Activated CD8-positive, alpha-beta memory T cell treated with anti-CD3 and anti-CD28 coated beads, Interleukin-2, amount 50 U/mL, for 48 hours (primary cell): ENCODE measurements around the gene KIAA0232.
"Not testable (repeated sequence)": the region's sequence is repeated elsewhere in the genome, so short reads cannot be mapped to it uniquely, and the experiment has no call there.

Source experiments
- DNase-seq: peaks from one replicate; pipeline ENCODE4 v3.0.0-alpha.2; 2020

Gene KIAA0232

GRCh38 chr4:6811165-6811564, 28.6 kb downstream of the KIAA0232 start:
- DNase-seq = no peak

DNA sequence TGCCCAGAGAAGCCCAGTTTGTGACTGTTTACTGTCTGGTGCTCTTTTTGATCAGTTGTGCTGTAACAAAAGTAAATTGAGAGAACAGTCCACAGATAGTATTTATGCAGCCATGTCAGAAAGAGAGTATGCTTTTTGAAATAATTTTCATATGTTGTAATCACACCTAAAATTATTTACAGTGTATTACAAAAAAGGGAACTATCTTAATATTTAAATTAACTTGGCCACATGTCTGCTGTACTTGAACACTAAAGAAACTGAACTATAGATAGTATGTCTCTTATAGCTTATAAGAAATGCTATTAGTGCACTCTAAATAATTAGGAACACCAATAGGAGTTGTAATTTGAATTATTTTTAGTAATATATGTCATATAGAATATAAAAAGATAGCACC, 30.2 kb downstream of the KIAA0232 start:
- DNase-seq = no peak

DNA sequence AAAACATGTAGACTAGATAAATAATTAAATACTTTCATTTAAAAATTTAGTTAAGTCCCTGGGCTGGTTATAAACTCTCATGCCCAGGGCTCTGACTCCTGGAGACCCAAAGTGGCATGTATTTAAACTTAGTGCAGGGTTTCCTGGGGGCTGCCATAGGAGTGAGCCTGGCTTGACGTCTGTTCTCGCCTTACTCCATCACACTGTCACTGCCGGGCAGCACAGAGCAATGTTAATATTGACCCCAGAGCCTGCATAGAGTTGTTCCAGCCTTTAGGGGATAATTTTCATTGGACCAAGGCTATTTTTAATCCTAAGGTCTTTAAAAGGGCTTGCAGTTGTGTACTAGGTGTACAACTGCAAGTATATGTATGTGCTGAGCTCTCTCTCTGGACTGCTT, 31.2 kb downstream of the KIAA0232 start:
- DNase-seq = no peak

DNA sequence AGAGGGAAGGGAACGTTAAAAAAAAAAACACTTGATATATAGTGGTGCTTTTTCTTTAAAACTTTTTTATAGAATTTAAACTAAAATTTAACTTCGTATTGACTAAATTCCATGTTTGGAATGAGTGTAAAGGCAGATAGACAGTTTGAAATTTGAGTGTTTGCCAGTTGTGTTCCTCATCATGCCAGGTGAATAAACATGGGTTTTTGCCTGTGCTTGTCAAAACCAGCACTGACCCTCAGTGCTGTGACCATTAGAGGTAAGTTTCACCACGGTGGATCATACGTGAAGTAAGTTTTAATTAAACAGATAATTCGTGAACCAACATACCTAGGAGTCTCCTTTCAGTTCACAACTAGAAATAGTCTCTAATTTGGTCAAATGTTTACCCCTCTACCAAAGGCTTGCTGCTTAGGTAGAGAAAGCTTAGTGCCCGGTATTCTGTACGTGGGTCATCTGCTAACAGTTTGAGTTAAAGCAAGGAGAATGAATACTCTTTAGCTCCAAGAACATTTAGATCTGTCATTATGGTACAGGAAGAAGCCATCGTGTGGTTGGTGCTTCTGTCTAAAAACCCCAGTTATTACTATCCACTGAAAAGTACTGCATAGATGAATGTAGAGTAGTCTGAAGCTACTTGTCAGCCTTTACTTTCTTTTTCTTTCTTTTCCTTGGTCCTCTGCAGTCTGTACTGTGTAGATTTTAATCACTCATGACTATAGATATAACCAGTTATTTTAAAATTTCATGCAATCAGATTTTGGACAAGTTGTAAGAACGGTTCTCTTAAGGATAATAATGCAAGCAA, 32.7 kb downstream of the KIAA0232 start:
- DNase-seq = no peak

GRCh38 chr4:6819295-6819694, 36.8 kb downstream of the KIAA0232 start:
- no peak for DNase-seq

GRCh38 chr4:6820695-6821094, 38.2 kb downstream of the KIAA0232 start:
- no peak for DNase-seq

- DNase-seq = no peak
Measured at GRCh38 chr4:6824071-6824470, 41.5 kb downstream of the KIAA0232 start.

- DNase-seq = no peak
Measured at GRCh38 chr4:6824772-6825402, 42.4 kb downstream of the KIAA0232 start.

GRCh38 chr4:6825403-6825802, 42.9 kb downstream of the KIAA0232 start:
- no peak for DNase-seq

- no peak for DNase-seq
Measured at GRCh38 chr4:6826781-6827508, 44.4 kb downstream of the KIAA0232 start.

GRCh38 chr4:6829086-6829485, 46.6 kb downstream of the KIAA0232 start:
- DNase-seq = no peak

DNA sequence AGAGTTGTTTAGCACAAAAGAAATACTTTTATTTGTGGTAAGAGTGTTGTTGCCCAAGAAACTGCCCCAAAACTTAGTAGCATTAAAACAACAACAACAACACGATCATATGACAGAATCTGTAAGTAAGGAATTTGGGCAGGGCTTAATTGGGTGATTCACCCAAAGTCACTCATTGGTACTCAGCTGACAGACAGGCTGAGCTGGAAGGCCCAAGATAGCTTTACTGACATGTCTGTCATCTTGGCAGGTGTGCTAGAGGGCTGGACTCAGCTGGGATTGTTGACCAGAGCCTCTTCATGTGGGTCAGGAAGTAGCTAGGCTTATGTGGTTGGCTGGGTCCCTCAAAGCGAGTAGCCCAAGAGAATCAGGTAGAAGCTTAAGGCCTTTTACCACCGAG, 52.3 kb downstream of the KIAA0232 start:
- no peak for DNase-seq

- DNase-seq = not testable (repeated sequence)
Measured at GRCh38 chr4:6835616-6836015, 53.1 kb downstream of the KIAA0232 start.

DNA sequence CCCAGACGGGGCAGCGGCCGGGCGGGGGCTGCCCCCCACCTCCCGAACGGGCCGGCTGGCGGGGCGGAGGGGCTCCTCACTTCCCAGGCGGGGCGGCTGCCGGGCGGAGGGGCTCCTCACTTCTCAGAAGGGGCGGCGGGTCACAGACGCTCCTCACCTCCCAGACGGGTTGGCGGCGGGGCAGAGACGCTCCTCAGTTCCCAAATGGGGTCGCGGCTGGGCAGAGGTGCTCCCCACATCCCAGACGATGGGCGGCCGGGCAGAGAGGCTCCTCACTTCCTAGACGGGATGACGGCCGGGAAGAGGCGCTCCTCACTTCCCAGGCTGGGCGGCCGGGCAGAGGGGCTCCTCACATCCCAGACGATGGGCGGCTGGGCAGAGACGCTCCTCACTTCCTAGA, 54.6 kb downstream of the KIAA0232 start:
- DNase-seq = not testable (repeated sequence)

GRCh38 chr4:6839579-6839978, 57.1 kb downstream of the KIAA0232 start:
- no peak for DNase-seq

DNA sequence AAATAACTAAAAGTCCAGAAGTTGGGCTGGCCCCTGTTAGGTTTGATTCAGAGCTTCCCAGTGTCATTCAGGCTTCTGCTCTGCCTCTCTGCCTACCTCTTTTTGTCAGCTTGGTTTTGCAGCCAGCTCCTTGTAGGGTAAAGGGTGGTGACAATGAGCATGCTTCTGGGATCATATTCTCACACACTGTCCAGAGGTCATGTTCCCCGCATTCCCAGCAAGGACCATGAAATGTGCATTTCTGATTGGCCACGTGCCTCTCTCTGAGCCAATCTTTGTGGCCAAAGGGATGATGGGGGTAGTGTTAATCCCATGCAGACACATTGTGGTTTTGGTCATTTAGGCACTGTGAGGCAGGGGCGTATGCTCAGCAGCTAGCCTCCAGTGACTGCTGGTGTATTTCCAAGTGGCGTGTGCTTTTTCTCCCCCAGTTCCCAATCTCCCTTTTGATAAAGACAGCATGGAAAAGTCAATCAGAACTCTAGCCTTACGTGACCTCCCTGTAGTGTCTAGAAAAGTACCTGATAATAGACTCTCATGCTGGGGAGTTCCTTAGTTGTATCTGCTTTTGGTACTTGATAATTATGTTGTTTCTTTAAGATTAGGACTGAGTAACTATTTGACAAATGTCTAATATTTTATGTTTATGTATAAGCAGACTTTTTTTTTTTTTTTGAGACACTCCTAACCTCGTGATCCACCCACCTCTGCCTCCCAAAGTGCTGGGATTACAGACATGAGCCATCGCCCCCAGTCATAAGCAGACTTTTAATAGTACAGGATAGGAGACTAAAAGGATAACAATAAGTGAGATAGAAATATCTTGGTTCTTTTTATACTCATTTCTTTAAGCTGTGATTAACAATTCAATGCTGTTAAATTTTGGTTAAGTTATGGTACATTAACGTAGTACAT, 57.8 kb downstream of the KIAA0232 start:
- DNase-seq = no peak

- no peak for DNase-seq
Measured at GRCh38 chr4:6845027-6845426, 62.5 kb downstream of the KIAA0232 start.

- DNase-seq = no peak
Measured at GRCh38 chr4:6845574-6845973, 63.0 kb downstream of the KIAA0232 start.

DNA sequence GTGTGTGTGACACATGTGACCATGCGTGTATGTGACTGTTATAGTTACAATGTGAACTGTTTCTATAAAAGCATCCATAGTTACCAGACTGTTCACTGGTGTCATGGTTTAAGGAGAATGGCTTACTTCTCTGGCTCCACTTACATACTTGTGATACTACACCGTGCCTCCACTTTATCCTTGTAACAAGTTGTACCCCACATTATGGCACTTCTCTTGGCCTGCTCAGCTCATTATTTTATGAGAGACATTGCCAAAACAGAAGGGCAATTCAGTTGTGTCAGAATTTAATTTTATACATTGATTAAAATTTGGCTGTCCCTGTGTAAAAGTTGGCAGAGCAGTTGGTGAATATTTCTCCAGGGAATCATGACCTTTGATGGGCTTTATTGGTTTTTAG, 64.7 kb downstream of the KIAA0232 start:
- no peak for DNase-seq

DNA sequence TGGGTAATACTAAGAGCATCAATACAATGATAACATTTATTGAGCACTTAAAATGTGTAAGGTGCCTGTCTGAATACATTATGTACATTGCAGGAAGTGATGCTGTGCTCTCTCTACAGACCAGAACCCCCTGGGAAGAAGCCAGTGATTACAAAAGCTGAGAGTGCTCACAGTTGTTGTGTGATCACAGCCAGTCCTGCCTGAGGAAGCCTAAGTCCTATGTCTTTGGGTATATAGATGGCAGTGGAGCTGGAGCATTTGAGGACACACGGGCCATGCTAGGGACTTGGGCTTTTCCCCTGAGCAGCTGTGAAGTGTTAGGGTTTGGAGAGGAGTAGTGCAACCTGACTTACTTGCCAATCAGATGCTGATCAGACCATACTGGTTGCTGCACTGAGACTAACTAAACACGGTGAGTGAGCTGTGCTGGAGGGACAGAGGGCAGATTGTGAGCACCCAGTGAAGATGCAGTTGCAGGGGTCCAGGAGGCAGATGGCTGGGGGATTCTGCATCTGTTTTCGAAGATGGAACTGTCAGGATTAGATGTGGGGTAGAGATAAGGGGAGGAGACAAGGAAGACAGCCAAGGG, 66.3 kb downstream of the KIAA0232 start:
- no peak for DNase-seq

- no peak for DNase-seq
Measured at GRCh38 chr4:6849691-6850090, 67.2 kb downstream of the KIAA0232 start.

GRCh38 chr4:6851431-6851830, 68.9 kb downstream of the KIAA0232 start:
- no peak for DNase-seq
